ENCODE data around the gene SELENOK. TPM values are rescaled to one million over a fixed set of nuclear protein-coding genes. Genes with fewer than 3 reads are reported as not detected.

Gene SELENOK
- 27.4 TPM for total RNA-seq

DNA sequence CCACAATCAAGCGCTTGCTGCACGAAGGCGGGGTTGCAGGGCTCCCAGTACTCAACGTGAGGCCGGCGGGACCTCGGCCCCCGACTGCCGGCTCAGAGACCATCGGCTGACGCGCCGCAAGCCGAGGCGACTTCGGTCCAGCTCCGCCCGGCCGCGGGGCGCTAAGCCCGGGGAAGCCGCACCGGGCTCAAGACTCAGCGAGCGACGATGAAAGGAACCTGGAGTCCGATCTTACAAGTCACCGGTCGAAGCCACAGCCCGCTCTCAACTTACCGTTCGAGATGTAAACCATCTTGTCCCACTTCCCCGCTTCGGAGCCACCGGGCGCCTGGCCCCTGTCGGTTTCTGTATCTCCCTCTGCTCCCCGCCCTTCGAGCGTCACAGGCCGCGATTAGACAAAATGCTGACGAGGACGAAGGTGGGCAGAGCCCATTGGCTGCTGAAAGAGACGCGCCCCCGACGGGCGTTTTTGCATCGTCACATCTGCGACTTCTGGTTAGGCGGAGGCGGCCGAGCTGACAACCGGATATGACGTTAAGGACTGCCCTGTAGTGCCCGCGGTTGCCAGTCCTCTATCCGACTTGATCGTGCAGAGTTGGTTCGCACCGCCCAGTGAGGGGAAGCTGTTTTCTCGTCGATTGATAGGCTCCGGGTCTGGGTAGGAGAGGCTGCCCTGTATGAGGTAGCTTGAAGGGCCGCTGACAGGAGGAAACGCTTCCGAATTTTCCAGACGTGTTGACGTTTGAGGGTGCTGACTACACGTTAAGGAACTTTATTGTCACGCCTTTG is at the start of gene SELENOK:
SELENOK (minus strand) TSS at position 363 of the 789 bp plus-strand sequence.

GRCh38 chr3:53881691-53882593 is 9.7 kb downstream of the SELENOK start, which contains the start of gene ACTR8:
Gene ACTR8 (minus strand): TSS chr3:53882152. CDS start chr3:53882101, 51 bp downstream.

GRCh38 chr3:53846134-53846850 is 45.4 kb downstream of the SELENOK start, which contains the start of the genes CHDH and IL17RB:
Gene CHDH (minus strand): TSS chr3:53846419. CDS start chr3:53824008, 22,411 bp downstream.
Gene IL17RB (plus strand): TSS chr3:53846568. CDS start chr3:53846589, 21 bp downstream.

Other genes starting within 250 kb of the SELENOK start
- gene CHDH, start 45.4 kb downstream of the SELENOK start, total RNA-seq = 11.5 TPM
- 5.1 TPM for gene IL17RB, start 45.3 kb downstream of the SELENOK start, total RNA-seq
- gene ACTR8, start 9.7 kb downstream of the SELENOK start, total RNA-seq = 37.5 TPM
- 3.6 TPM for gene CACNA2D3, start 230.7 kb upstream of the SELENOK start, total RNA-seq